ENCODE results near the gene CDK2.
"Not testable (repeated sequence)": the region's sequence is repeated elsewhere in the genome, so short reads cannot be mapped to it uniquely, and the experiment has no call there.

Gene CDK2

GRCh38 chr12:55966408-55967281, at the start of gene CDK2:
CDK2 (plus strand) TSS chr12:55966830; CDS start chr12:55967009, 179 bp downstream.
- DNase-seq (ENCODE audit: low spot score), result peak; percentile 83

DNA sequence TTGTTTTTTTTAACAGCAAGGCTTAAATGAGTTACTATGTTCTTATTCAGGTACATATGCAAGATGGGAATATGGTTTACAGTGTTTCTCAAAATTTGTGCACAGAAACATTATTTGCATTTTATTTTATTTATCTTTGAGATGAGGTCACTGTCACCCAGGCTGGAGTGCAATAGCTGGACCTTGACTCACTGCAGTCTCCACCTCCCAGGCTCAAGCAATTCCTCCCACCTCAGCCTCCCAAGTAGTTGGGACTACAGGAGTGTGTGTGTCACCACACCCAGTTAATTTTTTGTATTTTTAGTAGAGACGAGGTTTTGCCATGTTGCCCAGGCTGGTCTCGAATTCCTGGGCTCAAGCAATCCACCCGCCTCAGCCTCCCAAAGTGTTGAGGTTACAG, 47.6 kb upstream of the CDK2 start:
- not testable (repeated sequence) for DNase-seq (ENCODE audit: low spot score)

- DNase-seq (ENCODE audit: low spot score), result no peak
Measured at GRCh38 chr12:55922126-55922525, 44.5 kb upstream of the CDK2 start.

- not testable (repeated sequence) for DNase-seq (ENCODE audit: low spot score)
Measured at GRCh38 chr12:55923648-55924047, 43.0 kb upstream of the CDK2 start.

- no peak for DNase-seq (ENCODE audit: low spot score)
Measured at GRCh38 chr12:55925371-55925770, 41.3 kb upstream of the CDK2 start.

DNA sequence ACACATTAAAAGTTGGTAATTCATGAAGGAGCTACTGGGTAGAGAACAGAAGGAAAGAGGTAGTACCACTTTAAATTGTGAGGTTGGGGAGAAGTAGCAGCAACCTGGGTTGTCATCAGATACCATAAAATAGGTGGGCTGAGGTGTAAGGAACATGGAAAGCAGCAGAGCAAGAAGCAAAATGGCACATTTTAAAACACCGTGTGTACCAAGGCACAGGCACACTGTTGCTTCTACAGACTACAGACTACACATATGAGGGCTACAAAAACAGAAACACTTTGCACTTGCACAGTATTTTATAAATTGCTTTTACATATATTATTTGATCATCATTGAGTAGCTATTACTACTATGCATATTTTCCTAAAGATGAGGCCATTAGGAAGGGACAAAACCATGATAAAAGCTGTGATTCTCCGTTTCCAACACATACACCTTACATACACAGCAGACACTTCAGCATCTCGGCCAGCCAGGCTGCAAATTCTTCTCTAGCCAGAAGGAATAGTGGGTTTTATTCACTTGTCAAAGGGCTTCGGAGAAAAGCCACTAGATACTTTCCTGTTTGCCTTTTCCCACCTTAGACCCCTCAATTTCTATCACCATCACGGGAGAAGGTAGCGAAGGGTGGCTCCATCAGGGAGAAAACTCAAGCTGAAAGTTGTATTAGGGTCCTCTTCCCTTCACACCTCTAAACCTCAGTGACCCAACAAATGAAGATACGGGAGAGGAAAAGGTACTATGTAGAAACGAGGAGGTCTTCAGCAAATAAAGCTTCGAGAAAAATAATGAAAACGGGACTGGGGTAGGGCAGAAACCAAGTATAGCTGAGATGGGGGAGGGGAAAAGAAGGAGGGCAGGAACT, 40.5 kb upstream of the CDK2 start:
- DNase-seq (ENCODE audit: low spot score), result no peak

GRCh38 chr12:55926738-55927587, 39.7 kb upstream of the CDK2 start:
- peak; percentile 90 for DNase-seq (ENCODE audit: low spot score)

GRCh38 chr12:55927588-55928502, 38.8 kb upstream of the CDK2 start, which contains the start of gene PYM1:
PYM1 (minus strand) TSS chr12:55927894; CDS start chr12:55927761, 133 bp downstream.
- DNase-seq (ENCODE audit: low spot score), result peak; percentile 81

DNA sequence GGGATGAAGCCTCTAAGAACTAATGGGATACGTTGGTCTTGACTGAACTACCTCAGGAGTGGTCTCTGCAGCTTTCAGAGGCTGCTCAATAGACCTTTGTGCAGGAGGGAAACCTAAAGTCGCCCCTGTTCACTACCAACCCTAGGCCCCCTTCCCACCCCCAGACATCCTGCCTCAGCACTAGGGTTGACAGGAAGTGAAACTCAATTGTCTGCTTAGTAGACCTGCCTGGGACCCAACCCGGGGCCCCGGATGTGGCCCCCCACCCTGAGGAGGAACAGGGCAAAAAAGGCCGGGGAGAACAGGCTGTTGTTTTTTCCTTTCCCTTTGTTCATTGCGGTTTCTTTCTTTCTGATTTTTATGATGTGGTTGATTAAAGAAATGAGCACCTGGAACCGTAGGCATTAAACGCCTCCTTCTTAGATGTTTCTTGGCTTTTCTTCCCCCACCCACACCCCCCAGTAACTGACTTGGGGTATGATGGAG, 37.3 kb upstream of the CDK2 start:
- no peak for DNase-seq (ENCODE audit: low spot score)

- peak; percentile 61 for DNase-seq (ENCODE audit: low spot score)
Measured at GRCh38 chr12:55930771-55931316, 35.8 kb upstream of the CDK2 start, which contains the start of gene DGKA. DGKA (plus strand) TSS chr12:55931162; CDS start chr12:55936504, 5,342 bp downstream.

DNA sequence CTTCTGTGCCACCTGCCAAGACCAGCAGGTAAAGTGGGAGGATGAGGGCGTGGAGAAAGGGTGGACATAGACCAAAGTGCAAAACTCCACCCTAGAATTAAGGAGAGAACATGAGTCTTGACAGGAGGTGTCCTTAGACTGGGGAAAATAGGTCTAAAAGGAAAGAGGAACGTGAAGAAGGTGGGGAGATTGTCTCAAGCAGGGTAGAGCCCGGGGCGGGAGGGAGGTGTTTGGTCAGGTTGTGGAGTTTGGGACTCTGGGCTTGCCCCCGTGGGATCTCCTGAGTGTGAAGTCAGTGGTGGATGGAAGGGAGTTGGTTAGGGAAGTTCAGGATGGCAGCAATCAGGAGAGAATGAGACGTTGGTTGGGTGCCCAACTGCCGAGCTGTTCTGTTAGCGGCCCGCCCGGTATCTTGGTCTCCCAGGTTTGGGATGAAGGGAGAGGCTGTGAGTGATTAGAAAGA, 35.3 kb upstream of the CDK2 start:
- no peak for DNase-seq (ENCODE audit: low spot score)

DNA sequence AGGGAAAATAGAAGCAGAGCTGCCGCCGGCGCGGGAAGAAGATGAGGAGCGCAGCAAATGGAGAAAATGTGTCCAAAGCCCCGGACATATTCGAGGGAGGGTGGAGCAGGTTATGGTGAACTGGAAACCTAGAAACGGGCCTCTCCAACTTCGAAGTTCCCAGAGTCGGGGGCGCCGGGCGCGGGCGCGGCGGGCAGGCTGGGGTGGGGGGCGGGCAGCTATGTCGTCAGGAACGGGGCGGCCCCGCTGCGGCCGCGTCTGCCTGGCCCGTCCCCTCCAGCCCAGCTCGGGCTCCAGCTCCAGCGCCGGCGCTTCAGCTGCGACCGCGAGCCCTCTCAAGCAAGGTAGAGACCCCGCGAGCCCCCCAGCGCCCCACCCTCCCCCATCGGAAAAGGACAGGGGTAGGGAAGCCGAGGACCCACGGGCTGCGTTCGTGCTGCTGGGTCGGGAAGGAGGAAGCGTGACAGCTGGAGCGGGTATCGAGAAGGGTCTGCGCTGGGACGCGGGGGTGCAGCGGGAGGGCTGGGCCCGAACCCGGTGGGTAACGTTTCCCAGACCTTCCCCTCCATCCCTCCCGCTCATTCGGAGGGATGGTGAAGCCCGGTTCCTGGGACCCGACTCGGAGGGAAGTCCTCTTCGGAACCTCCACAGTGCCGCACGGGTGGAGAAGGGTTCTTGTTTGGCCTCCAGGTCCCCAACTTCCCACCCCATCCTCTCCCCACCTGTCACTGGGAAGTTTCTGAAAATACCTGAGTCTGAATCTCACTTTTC, 34.7 kb upstream of the CDK2 start:
- DNase-seq (ENCODE audit: low spot score), result no peak

DNA sequence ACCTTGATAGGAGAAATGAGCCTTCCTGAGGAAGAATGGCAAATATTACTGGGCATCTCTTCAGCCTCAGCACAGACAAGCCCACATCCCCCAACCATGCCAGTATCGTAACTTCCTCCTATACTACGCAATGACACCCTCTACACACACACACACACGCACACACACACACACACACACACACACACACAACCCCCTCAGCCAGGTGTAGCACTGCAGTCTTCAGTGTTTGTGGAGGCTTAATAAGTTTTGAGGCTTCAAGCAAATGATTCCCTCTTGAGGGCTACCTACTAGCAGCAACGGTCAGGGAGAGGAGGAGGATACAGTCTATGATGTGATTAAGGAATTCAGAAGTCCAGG, 34.1 kb upstream of the CDK2 start:
- DNase-seq (ENCODE audit: low spot score), result no peak

GRCh38 chr12:55933169-55933798, 33.3 kb upstream of the CDK2 start:
- peak; percentile 30 for DNase-seq (ENCODE audit: low spot score)

DNA sequence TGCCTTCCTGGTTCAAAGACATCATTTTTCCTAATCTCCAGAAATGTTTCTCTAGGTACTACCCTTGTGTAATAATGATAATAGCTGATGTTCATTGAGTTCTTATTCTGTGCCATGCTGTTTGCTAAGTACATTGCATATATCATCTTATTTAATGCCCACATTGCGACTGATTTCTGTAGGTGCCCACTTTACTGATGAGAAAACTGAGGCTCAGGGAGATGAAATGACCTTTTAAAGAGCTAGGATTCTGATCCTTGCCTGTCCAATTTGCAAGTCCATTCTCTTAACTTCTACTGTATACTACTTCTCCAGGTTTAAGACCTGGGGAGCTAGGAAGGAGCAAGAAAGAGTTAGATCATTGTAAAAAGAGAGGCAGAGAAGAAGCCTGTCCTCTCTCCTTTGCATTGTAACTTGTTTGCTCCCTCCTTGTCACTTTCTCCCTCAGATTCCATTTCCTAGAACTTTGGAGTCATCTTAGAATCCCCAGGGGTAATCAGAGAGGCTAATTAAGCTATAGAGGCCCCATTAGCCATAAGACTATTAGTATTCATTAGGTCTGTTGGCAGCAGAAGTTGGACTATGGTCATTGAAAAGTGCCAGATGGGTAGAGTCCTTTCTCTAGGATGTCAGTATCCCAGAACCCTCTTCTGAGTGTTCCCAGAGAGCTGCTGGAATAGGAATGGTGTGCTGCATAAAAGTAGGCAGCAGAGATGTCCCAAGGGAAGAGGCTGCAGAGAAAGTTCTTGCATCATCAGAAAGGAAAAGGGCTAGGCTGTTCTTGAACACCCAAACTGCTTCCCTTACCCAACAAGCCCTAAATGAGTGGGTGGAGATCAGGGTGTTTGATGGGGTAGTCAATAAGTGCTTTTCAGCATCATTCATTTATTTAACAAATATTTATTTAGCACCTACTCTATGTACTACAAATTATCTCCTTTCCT, 32.6 kb upstream of the CDK2 start:
- DNase-seq (ENCODE audit: low spot score), result no peak

GRCh38 chr12:55934773-55935172, 31.9 kb upstream of the CDK2 start:
- no peak for DNase-seq (ENCODE audit: low spot score)

DNA sequence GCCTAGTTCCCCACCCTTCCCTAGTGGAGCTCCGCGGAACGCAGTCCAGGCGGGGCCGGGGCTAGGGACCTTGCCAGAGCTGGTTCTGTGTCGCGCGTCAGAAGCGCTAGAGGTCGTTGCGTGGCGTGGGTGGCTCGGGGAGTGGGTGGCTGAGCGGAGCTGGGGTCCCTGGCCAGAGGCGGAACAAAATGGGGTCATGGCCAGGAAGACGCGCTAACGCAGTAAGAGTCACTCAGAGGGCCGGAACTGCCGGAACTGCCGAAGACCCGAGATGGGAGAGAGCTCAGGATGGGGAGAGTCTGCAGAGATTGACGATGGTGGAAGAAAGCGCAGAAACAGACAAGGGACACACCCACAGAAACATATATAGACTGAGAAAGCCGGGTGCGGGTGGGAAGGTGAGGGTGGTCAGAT, 30.9 kb upstream of the CDK2 start:
- DNase-seq (ENCODE audit: low spot score), result no peak

GRCh38 chr12:55937981-55938380, 28.6 kb upstream of the CDK2 start:
- DNase-seq (ENCODE audit: low spot score), result no peak

Data from hematopoietic multipotent progenitor cell treated with erythropoietin and hydrocortisone succinate and interleukin-3 and kit ligand, for 17 days (in vitro differentiated cells).